GM12878 (cell line): ENCODE results near the gene R3HDM2. TPM values are rescaled to one million over a fixed set of nuclear protein-coding genes. Genes with fewer than 3 reads are reported as not detected.

Experiments used
- ATF3 ChIP-seq: IDR thresholded peaks from 2 replicates; pipeline ENCODE4 v1.6.1; 2011; ENCODE audit warnings: low read depth, mild to moderate bottlenecking, low read length, moderate library complexity, borderline replicate concordance; ENCODE audit errors: extremely low read depth
- ATF7 ChIP-seq: fragments of 450-650 bp; IDR thresholded peaks from 2 replicates; pipeline ENCODE4 v1.6.1; 2016; ENCODE audit warnings: low read depth, mild to moderate bottlenecking
- BRCA1 ChIP-seq: IDR thresholded peaks from 2 replicates; pipeline ENCODE4 v1.6.1; 2011; ENCODE audit warnings: low read depth, low read length, improper control_type of control experiment
- CREM ChIP-seq: IDR thresholded peaks from 2 replicates; pipeline ENCODE4 v1.6.1; 2014; ENCODE audit warnings: antibody characterized with exemption, low read depth
- IKZF1 ChIP-seq: fragments of 450-650 bp; conservative IDR thresholded peaks from 2 replicates; pipeline ENCODE4 v1.6.1; 2017; ENCODE audit warnings: antibody characterized with exemption, mild to moderate bottlenecking
- JUND ChIP-seq: IDR thresholded peaks from 2 replicates; pipeline ENCODE4 v1.6.1; 2012; ENCODE audit warnings: low read depth, mild to moderate bottlenecking, low read length, improper control_type of control experiment, moderate library complexity
- MXI1 ChIP-seq: fragments of 150-350 bp; IDR thresholded peaks from 2 replicates; pipeline ENCODE4 v1.6.1; 2011; ENCODE audit warnings: low read depth, mild to moderate bottlenecking, inconsistent platforms, low read length, improper control_type of control experiment
- NBN ChIP-seq: fragments of 450-650 bp; IDR thresholded peaks from 2 replicates; pipeline ENCODE4 v1.6.1; 2016
- NFYB ChIP-seq: IDR thresholded peaks from 2 replicates; pipeline ENCODE4 v1.6.1; 2011; ENCODE audit warnings: low read depth, mild to moderate bottlenecking, low read length, improper control_type of control experiment, moderate library complexity; ENCODE audit not compliant: insufficient read depth
- PBX3 ChIP-seq: IDR thresholded peaks from 2 replicates; pipeline ENCODE4 v1.6.1; 2011; ENCODE audit warnings: mild to moderate bottlenecking, low read depth, low read length, moderate library complexity; ENCODE audit not compliant: insufficient replicate concordance
- RBBP5 ChIP-seq: fragments of 200-600 bp; sonication (generic); conservative IDR thresholded peaks from 2 replicates; pipeline ENCODE4 v1.6.1; 2016
- RELB ChIP-seq: fragments of 450-650 bp; IDR thresholded peaks from 2 replicates; pipeline ENCODE4 v1.6.1; 2017; ENCODE audit warnings: low read depth, mild to moderate bottlenecking, moderate library complexity
- RUNX3 ChIP-seq: IDR thresholded peaks from 2 replicates; pipeline ENCODE4 v1.6.1; 2012; ENCODE audit warnings: low read length, inconsistent platforms
- SMC3 ChIP-seq: IDR thresholded peaks from 2 replicates; pipeline ENCODE4 v1.6.1; 2011; ENCODE audit warnings: low read length, improper control_type of control experiment, borderline replicate concordance
- TCF12 ChIP-seq: IDR thresholded peaks from 2 replicates; pipeline ENCODE4 v1.6.1; 2011; ENCODE audit warnings: low read depth, mild to moderate bottlenecking, low read length
- WRNIP1 ChIP-seq: IDR thresholded peaks from 2 replicates; pipeline ENCODE4 v1.6.1; 2011; ENCODE audit warnings: low read depth, low read length, improper control_type of control experiment, borderline replicate concordance
- ZBTB11 ChIP-seq: fragments of 450-650 bp; formaldehyde crosslinking; IDR thresholded peaks from 2 replicates; pipeline ENCODE4 v1.5.0; 2022; ENCODE audit warnings: mild to moderate bottlenecking, missing genetic modification characterization
- ZNF592 ChIP-seq: fragments of 450-650 bp; IDR thresholded peaks from 2 replicates; pipeline ENCODE4 v1.6.1; 2017; ENCODE audit warnings: mild to moderate bottlenecking, moderate library complexity
- polyA plus RNA-seq, 11 experiments: library from polyadenylated mRNA; depleted of rRNA in 4 of 11; unstranded in 6 of 11; stranded (reverse) in 5 of 11; fragments of >200 nt; fragmentation: Nextera tagmentation in 4 of 11; fragmentation: Illumina TruSeq in 1 of 11; extraction: Ambion mirVana in 4 of 11; extraction: Trizol in 1 of 11; gene quantifications; 1 replicate in 1 of 11; 2 replicates in 10 of 11; pipeline versions ENCODE4 v1.2.1 to v1.2.3, GENCODE V29; 2011 to 2016; ENCODE audit warnings: inconsistent platforms in 2 of 11, missing spikeins in 2 of 11, low read depth in 1 of 11
- total RNA-seq, 4 experiments: library from RNA; depleted of rRNA in 3 of 4; stranded (reverse); fragments of >200 nt in 3 of 4; fragmentation: Illumina TruSeq in 1 of 4; extraction: Trizol in 1 of 4; gene quantifications; 2 replicates each; pipeline versions ENCODE4 v1.2.1 to v1.2.3, GENCODE V29; 2013 to 2021

The R3HDM2 gene
- total and polyA plus RNA-seq, 10 of the 15 experiments (the other 5 are each of a cell fraction or from before 2014, with no cell fraction given): 4.6 to 26.1 (median 11.2) TPM

- TF ChIP-seq MXI1 (peak; percentile 55; the same call in 1 of the 2 replicates), BRCA1 (no peak), ZNF592 (peak; percentile 98; the same call in 1 of the 2 replicates), TCF12 (no peak), IKZF1 (peak; percentile 71), JUND (0 out of 2 replicates have a peak, but pooled peaks have one; percentile 38), NFYB (no peak), RUNX3 (0 out of 2 replicates have a peak, but pooled peaks have one; percentile 8), PBX3 (peak; percentile 48), NBN (peak; percentile 34; the same call in 1 of the 2 replicates), CREM (0 out of 2 replicates have a peak, but pooled peaks have one; percentile 30), SMC3 (peak; percentile 91), ATF3 (peak; percentile 71; the same call in 1 of the 2 replicates), RELB (0 out of 2 replicates have a peak, but pooled peaks have one; percentile 36), ZBTB11 (no peak), RBBP5 (no peak), ATF7 (no peak), WRNIP1 (no peak)
These were observed 191.8 kb downstream of the R3HDM2 start (continued) for GRCh38 chr12:57238854-57239554.
